H1 (cell line): ENCODE data around the gene UMOD. TPM values are rescaled to one million over a fixed set of nuclear protein-coding genes. Genes with fewer than 3 reads are reported as not detected.

Source experiments
- CTCF ChIA-PET: fragments of 300-600 bp; sonication (Branson Sonifier 250); formaldehyde crosslinking; loops from one replicate; lab custom pipeline; 2021; ENCODE audit not compliant: partially characterized antibody; lab: Charles Lee
- POLR2A ChIA-PET: fragments of 300-600 bp; sonication (Branson Sonifier 250); formaldehyde crosslinking; loops from one replicate; lab custom pipeline; 2021; ENCODE audit warnings: inconsistent platforms; ENCODE audit not compliant: partially characterized antibody; lab: Charles Lee
- DNase-seq, 2 experiments: peaks; one replicate each; pipeline versions ENCODE4 v3.0.0 to v3.0.0-alpha.2; 2010 to 2022; ENCODE audit warnings: low spot score in 2 of 2, low read depth in 1 of 2, mixed read lengths in 1 of 2
- FAIRE-seq: peaks from 2 replicates; lab custom pipeline; 2011; peaks lifted over from hg19 to GRCh38; lab: Jason Lieb, UNC
- H2AFZ ChIP-seq: 2 replicates; pipeline ENCODE4 v1.8.1; 2012; ENCODE audit warnings: low read length, inconsistent platforms
- H2AK5ac ChIP-seq: 2 replicates; pipeline ENCODE4 v1.6.1; 2013; ENCODE audit warnings: low read depth, low read length
- H2BK120ac ChIP-seq: replicated peaks from 2 replicates; pipeline ENCODE3; 2013; ENCODE audit warnings: low read depth, low read length, inconsistent platforms
- H2BK12ac ChIP-seq: 2 replicates; pipeline ENCODE4 v1.6.1; 2013; ENCODE audit warnings: low read depth, low read length
- H2BK15ac ChIP-seq: 2 replicates; pipeline ENCODE4 v1.6.1; 2013; ENCODE audit warnings: low read length
- H2BK20ac ChIP-seq: 2 replicates; pipeline ENCODE4 v1.6.1; 2013; ENCODE audit warnings: low read length
- H2BK5ac ChIP-seq: 2 replicates; pipeline ENCODE4 v1.6.1; 2013; ENCODE audit warnings: low read depth, low read length
- H3K14ac ChIP-seq: 2 replicates; pipeline ENCODE4 v1.6.1; 2013; ENCODE audit warnings: inconsistent platforms; ENCODE audit not compliant: insufficient read length
- H3K18ac ChIP-seq: 2 replicates; pipeline ENCODE4 v1.6.1; 2013; ENCODE audit warnings: low read length; ENCODE audit errors: extremely low read depth
- H3K23ac ChIP-seq: 2 replicates; pipeline ENCODE4 v1.6.1; 2013; ENCODE audit warnings: inconsistent platforms; ENCODE audit not compliant: insufficient read length
- H3K23me2 ChIP-seq: 2 replicates; pipeline ENCODE4 v1.6.1; 2013; ENCODE audit warnings: low read depth, low read length
- H3K27ac ChIP-seq: 2 replicates; pipeline ENCODE4 v1.6.1; 2011; ENCODE audit warnings: low read depth, low read length, inconsistent platforms
- H3K27me3 ChIP-seq, 4 experiments: replicated peaks in 1 of 4; 1 replicate in 1 of 4; 2 replicates in 3 of 4; pipeline versions ENCODE4 v1.6.1 to v1.8.1; 2011 to 2013; ENCODE audit warnings: low read length in 3 of 4, mild to moderate bottlenecking in 3 of 4, inconsistent platforms in 2 of 4, mixed read lengths in 2 of 4, moderate library complexity in 1 of 4; ENCODE audit not compliant: control insufficient read depth in 3 of 4, insufficient read depth in 3 of 4; ENCODE audit errors: extremely low read depth in 1 of 4
- H3K36me3 ChIP-seq, 4 experiments: 2 replicates each; pipeline versions ENCODE4 v1.6.1 to v1.8.1; 2011 to 2013; ENCODE audit warnings: mild to moderate bottlenecking in 4 of 4, low read length in 3 of 4, moderate library complexity in 2 of 4, control low read depth in 1 of 4, inconsistent platforms in 1 of 4; ENCODE audit not compliant: insufficient read depth in 4 of 4, control insufficient read depth in 2 of 4
- H3K4ac ChIP-seq: replicated peaks from 2 replicates; pipeline ENCODE3; 2013; ENCODE audit warnings: low read length, low read depth, mixed read lengths, inconsistent platforms; ENCODE audit not compliant: insufficient read length
- H3K4me1 ChIP-seq, 4 experiments: replicated peaks in 1 of 4; 1 replicate in 1 of 4; 2 replicates in 3 of 4; pipeline versions ENCODE4 v1.6.1 to v1.8.1; 2011 to 2013; ENCODE audit warnings: low read length in 3 of 4, inconsistent platforms in 2 of 4, mixed read lengths in 1 of 4; ENCODE audit not compliant: insufficient read depth in 4 of 4, control insufficient read depth in 3 of 4
- H3K4me2 ChIP-seq, 2 experiments: 2 replicates each; pipeline versions ENCODE4 v1.6.1 to v1.8.1; 2011 to 2013; ENCODE audit warnings: low read depth in 2 of 2, low read length in 2 of 2, control low read depth in 1 of 2, inconsistent platforms in 1 of 2, mild to moderate bottlenecking in 1 of 2; ENCODE audit not compliant: insufficient read depth in 1 of 2
- H3K4me3 ChIP-seq, 4 experiments: fragments of 200-600, 300-600 bp in 1 of 4; sonication (generic), shearing (Covaris generic), sonication (Bioruptor Twin) in 1 of 4; 2 replicates each; pipeline versions ENCODE4 v1.5.1 to v1.8.1; 2011 to 2016; ENCODE audit warnings: low read length in 4 of 4, low read depth in 3 of 4, control low read depth in 2 of 4, inconsistent platforms in 2 of 4, mild to moderate bottlenecking in 2 of 4, mixed read lengths in 1 of 4, moderate library complexity in 1 of 4; ENCODE audit not compliant: insufficient read depth in 2 of 4; ENCODE audit errors: extremely low read depth in 1 of 4
- H3K56ac ChIP-seq: replicated peaks from 2 replicates; pipeline ENCODE3; 2013; ENCODE audit warnings: low read depth, mild to moderate bottlenecking, mixed read lengths, low read length, inconsistent platforms; ENCODE audit not compliant: insufficient read length
- H3K79me1 ChIP-seq: 2 replicates; pipeline ENCODE4 v1.6.1; 2013; ENCODE audit warnings: low read depth, low read length, control low read depth
- H3K79me2 ChIP-seq, 2 experiments: 2 replicates each; pipeline versions ENCODE4 v1.6.1 to v1.8.1; 2012 to 2013; ENCODE audit warnings: low read length in 2 of 2, mild to moderate bottlenecking in 2 of 2, inconsistent platforms in 1 of 2; ENCODE audit not compliant: insufficient read depth in 2 of 2, control insufficient read depth in 1 of 2
- H3K9ac ChIP-seq, 4 experiments: replicated peaks in 1 of 4; 1 replicate in 1 of 4; 2 replicates in 3 of 4; pipeline versions ENCODE4 v1.6.1 to v1.8.1; 2011 to 2013; ENCODE audit warnings: low read depth in 3 of 4, low read length in 3 of 4, control low read depth in 2 of 4, mild to moderate bottlenecking in 2 of 4, moderate library complexity in 2 of 4, inconsistent platforms in 1 of 4; ENCODE audit errors: extremely low read depth in 1 of 4
- H3K9me3 ChIP-seq, 2 experiments: 2 replicates each; pipeline versions ENCODE4 v1.6.1 to v1.8.1; 2012 to 2013; ENCODE audit warnings: mild to moderate bottlenecking in 2 of 2, moderate library complexity in 2 of 2, control low read depth in 1 of 2, inconsistent platforms in 1 of 2, low read depth in 1 of 2, low read length in 1 of 2, mixed read lengths in 1 of 2; ENCODE audit not compliant: insufficient read depth in 2 of 2
- H4K20me1 ChIP-seq, 2 experiments: replicated peaks in 1 of 2; 2 replicates each; pipeline versions ENCODE3 to v1.8.1; 2011 to 2013; ENCODE audit warnings: inconsistent platforms in 2 of 2, low read length in 2 of 2, mild to moderate bottlenecking in 1 of 2; ENCODE audit not compliant: insufficient read depth in 2 of 2, control insufficient read depth in 1 of 2
- H4K5ac ChIP-seq: 2 replicates; pipeline ENCODE4 v1.6.1; 2013; ENCODE audit warnings: low read length, low read depth, mixed read lengths, inconsistent platforms; ENCODE audit not compliant: insufficient read length
- H4K8ac ChIP-seq: 2 replicates; pipeline ENCODE4 v1.8.0; 2013; ENCODE audit warnings: mild to moderate bottlenecking, moderate library complexity, low read length, inconsistent platforms; ENCODE audit not compliant: insufficient read depth; ENCODE audit errors: extremely low read depth
- H4K91ac ChIP-seq: replicated peaks from 2 replicates; pipeline ENCODE3; 2013; ENCODE audit warnings: low read length, mixed read lengths, inconsistent platforms; ENCODE audit not compliant: insufficient read length
- MAFK ChIP-seq: IDR thresholded peaks from 2 replicates; pipeline ENCODE4 v1.6.1; 2012; ENCODE audit warnings: low read depth, mild to moderate bottlenecking, improper control_type of control experiment, low read length
- SIX5 ChIP-seq: IDR thresholded peaks from 2 replicates; pipeline ENCODE4 v1.6.1; 2011; ENCODE audit warnings: mild to moderate bottlenecking, low read depth, low read length
- WGBS, 2 experiments: shearing (Covaris generic) in 1 of 2; methylation state at CpG; one replicate each; pipeline versions ENCODE4 v1.1.6 to v1.1.7; 2013 to 2015; ENCODE audit warnings: low lambda C conversion rate in 2 of 2, mixed read lengths in 2 of 2, inconsistent platforms in 1 of 2, low coverage in 1 of 2, missing lambda C conversion rate in 1 of 2; ENCODE audit not compliant: insufficient replicate concordance in 2 of 2, insufficient coverage in 1 of 2, insufficient read length in 1 of 2; ENCODE audit errors: extremely low coverage in 1 of 2, missing lambda C conversion rate in 1 of 2; 5-methylcytosine and 5-hydroxymethylcytosine counted together
- polyA plus RNA-seq, 7 experiments: library from polyadenylated mRNA; depleted of rRNA in 3 of 7; stranded (reverse) in 5 of 7; unstranded in 2 of 7; fragments of >200 nt in 5 of 7; fragments of 200-250 nt in 2 of 7; gene quantifications; 1 replicate in 5 of 7; 2 replicates in 1 of 7; 4 replicates in 1 of 7; pipeline versions ENCODE4 v1.2.1 to v1.2.3, GENCODE V29; 2011 to 2013; ENCODE audit warnings: missing spikeins in 2 of 7, mixed read lengths in 2 of 7
- total RNA-seq: library from RNA; stranded (reverse); fragmentation: NEBNext Ultra II Directional; extraction: Animal tissue kit (Norgen Biotek cat#: 25700); gene quantifications from 2 replicates; pipeline ENCODE4 v1.2.1, GENCODE V29; 2021
- TF ChIP-seq, protein P1 (sequence below), 3 experiments: IDR thresholded peaks; 1 replicate in 2 of 3; 2 replicates in 1 of 3; pipeline versions ENCODE4 v1.5.1 to v1.6.1; 2011; ENCODE audit warnings: low read length in 3 of 3, mild to moderate bottlenecking in 3 of 3, inconsistent platforms in 2 of 3, low read depth in 1 of 3, moderate library complexity in 1 of 3; ENCODE audit not compliant: insufficient read depth in 1 of 3; ENCODE audit errors: control extremely low read depth in 1 of 3

UMOD gene
- total and polyA plus RNA-seq, 2 of the 8 experiments (the other 6 are each of a cell fraction or from before 2014, with no cell fraction given): not detected

DNA sequence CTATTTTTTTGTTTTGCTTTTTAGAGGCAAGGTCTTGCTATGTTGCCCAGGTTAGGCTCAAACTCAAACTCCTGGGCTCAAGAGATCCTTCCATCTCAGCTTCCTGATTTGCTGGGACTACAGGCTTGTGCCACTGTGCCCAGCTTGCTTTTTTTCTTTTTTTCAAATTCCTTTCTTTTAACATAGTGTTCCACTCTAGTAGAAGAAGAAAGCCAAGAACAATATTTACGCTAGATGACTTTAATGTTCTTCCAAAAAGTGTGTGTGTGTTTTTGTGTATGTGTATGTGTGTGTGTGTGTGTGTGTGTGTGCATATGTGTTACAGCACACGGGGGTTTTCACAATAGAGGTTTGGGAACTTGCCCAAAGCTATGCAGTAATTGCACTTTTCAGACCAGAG is 10.7 kb upstream of the UMOD start:
- CTCF ChIA-PET: interaction anchor here (0.6 to 10.6 kb wide), 5 partner anchors 20 to 463 kb away, joined by 3 to 114 read pairs (median 3); partner anchors contain the start of gene GP2
- Histone ChIP-seq H3K23ac (no peak overlapping the region), H3K9ac (no peak overlapping the region), H3K27ac (no peak overlapping the region), H2AK5ac (no peak overlapping the region), H4K5ac (no peak overlapping the region), H3K4me2 (no peak overlapping the region), H4K20me1 (no peaks in the 10 kb centered on the region), H3K4me1 (no peaks in the 10 kb centered on the region), H2BK120ac (no peak overlapping the region), H3K27me3 (no peaks in the 10 kb centered on the region), H4K91ac (no peak overlapping the region), H3K79me2 (no peaks in the 10 kb centered on the region), H3K79me1 (no peaks in the 10 kb centered on the region), H2BK12ac (no peak overlapping the region), H3K23me2 (no peaks in the 10 kb centered on the region), H4K8ac (no peak overlapping the region), H3K4ac (no peak overlapping the region), H2BK5ac (no peak overlapping the region), H3K14ac (no peak overlapping the region), H3K4me3 (no peak overlapping the region), H2AFZ (no peak overlapping the region), H3K36me3 (no peaks in the 10 kb centered on the region), H3K56ac (no peak overlapping the region), H3K18ac (no peak overlapping the region), H3K9me3 (no peaks in the 10 kb centered on the region), H2BK20ac (no peak overlapping the region), H2BK15ac (no peak overlapping the region)
- POLR2A ChIA-PET: no interaction called here
- WGBS, 2 experiments: 94% methylated on average over 2 of the region's 2 CpGs; no CpG with 5 or more reads in 1 of the 2 experiments
- TF ChIP-seq, protein P1, sequence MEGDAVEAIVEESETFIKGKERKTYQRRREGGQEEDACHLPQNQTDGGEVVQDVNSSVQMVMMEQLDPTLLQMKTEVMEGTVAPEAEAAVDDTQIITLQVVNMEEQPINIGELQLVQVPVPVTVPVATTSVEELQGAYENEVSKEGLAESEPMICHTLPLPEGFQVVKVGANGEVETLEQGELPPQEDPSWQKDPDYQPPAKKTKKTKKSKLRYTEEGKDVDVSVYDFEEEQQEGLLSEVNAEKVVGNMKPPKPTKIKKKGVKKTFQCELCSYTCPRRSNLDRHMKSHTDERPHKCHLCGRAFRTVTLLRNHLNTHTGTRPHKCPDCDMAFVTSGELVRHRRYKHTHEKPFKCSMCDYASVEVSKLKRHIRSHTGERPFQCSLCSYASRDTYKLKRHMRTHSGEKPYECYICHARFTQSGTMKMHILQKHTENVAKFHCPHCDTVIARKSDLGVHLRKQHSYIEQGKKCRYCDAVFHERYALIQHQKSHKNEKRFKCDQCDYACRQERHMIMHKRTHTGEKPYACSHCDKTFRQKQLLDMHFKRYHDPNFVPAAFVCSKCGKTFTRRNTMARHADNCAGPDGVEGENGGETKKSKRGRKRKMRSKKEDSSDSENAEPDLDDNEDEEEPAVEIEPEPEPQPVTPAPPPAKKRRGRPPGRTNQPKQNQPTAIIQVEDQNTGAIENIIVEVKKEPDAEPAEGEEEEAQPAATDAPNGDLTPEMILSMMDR (IDR thresholded peaks at IDR 0.05; ENCODE audit: control extremely low read depth in 1 of 3, insufficient read depth in 1 of 3, low read depth in 1 of 3, low read length in 3 of 3): no peak
- TF ChIP-seq SIX5 (no peak), MAFK (no peak)
- FAIRE-seq: no peak
- DNase-seq: no peak
